Activated CD4-positive, alpha-beta T cell treated with anti-CD3 and anti-CD28 coated beads, Interleukin-2, amount 10 ng/mL, durations not matched to agents 7 days and 5 days (primary cell): Measurements from ENCODE around the gene ZDHHC8. TPM values are rescaled to one million over a fixed set of nuclear protein-coding genes. Genes with fewer than 3 reads are reported as not detected.

Source experiments
- CTCF ChIA-PET: fragments of 350-600 bp; sonication (Branson Sonifier 250); formaldehyde crosslinking; loops from one replicate; lab custom pipeline; 2021; ENCODE audit warnings: antibody characterized with exemption; lab: Charles Lee
- POLR2A ChIA-PET: fragments of 350-600 bp; sonication (Branson Sonifier 250); formaldehyde crosslinking; loops from one replicate; lab custom pipeline; 2021; ENCODE audit warnings: antibody characterized with exemption; lab: Charles Lee
- DNase-seq: peaks from one replicate; pipeline ENCODE4 v3.0.0-alpha.2; 2020
- H3K27ac Mint-ChIP-seq: one replicate; pipeline ENCODE4 v1.8.0; 2021; ENCODE audit warnings: mild to moderate bottlenecking, moderate library complexity, mixed read lengths
- H3K27me3 Mint-ChIP-seq: one replicate; pipeline ENCODE4 v1.8.0; 2021; ENCODE audit warnings: mixed read lengths
- H3K36me3 Mint-ChIP-seq: one replicate; pipeline ENCODE4 v1.8.0; 2021; ENCODE audit warnings: low read depth, mixed read lengths
- H3K4me1 Mint-ChIP-seq: one replicate; pipeline ENCODE4 v1.8.0; 2021; ENCODE audit warnings: mixed read lengths
- H3K4me3 Mint-ChIP-seq: one replicate; pipeline ENCODE4 v1.8.0; 2021; ENCODE audit warnings: mild to moderate bottlenecking, moderate library complexity, mixed read lengths
- H3K9me3 Mint-ChIP-seq: one replicate; pipeline ENCODE4 v1.8.0; 2021; ENCODE audit warnings: mixed read lengths
- total RNA-seq, 2 experiments: library from RNA; stranded (reverse); gene quantifications; one replicate each; pipeline ENCODE4 v1.2.3, GENCODE V29; 2021

ZDHHC8 gene
- total RNA-seq, 2 experiments from 2014 or later = 57.9 to 58.9 TPM

GRCh38 chr22:20181194-20181883, 49.7 kb downstream of the ZDHHC8 start:
- DNase-seq = no peak
- Mint-ChIP-seq H3K27me3 (no peaks in the 10 kb centered on the region), H3K9me3 (no peaks in the 10 kb centered on the region), H3K4me1 (no peaks in the 10 kb centered on the region), H3K36me3 (no peaks in the 10 kb centered on the region), H3K4me3 (no peak overlapping the region), H3K27ac (no peak overlapping the region)
- CTCF ChIA-PET = interaction anchor here (0.6 kb wide), 1 partner anchor 350 kb away, joined by 5 read pairs; no protein-coding TSS in a partner anchor
- POLR2A ChIA-PET = no interaction called here

GRCh38 chr22:20181884-20182236, 50.3 kb downstream of the ZDHHC8 start:
- H3K36me3 Mint-ChIP-seq = no peaks in the 10 kb centered on the region
- no peaks in the 10 kb centered on the region for H3K4me1 Mint-ChIP-seq
- DNase-seq = no peak
- no peaks in the 10 kb centered on the region for H3K27me3 Mint-ChIP-seq
- ChIA-PET POLR2A (no interaction called here), CTCF (interaction anchor here (0.6 kb wide), 2 partner anchors 63 to 351 kb away, joined by 3 to 5 read pairs; no protein-coding TSS in a partner anchor)
- no peak overlapping the region for H3K4me3 Mint-ChIP-seq
- peak overlapping the region; percentile 41 for H3K27ac Mint-ChIP-seq
- H3K9me3 Mint-ChIP-seq = no peaks in the 10 kb centered on the region

GRCh38 chr22:20182365-20182764, 50.8 kb downstream of the ZDHHC8 start:
- DNase-seq = no peak
- Mint-ChIP-seq H3K9me3 (no peaks in the 10 kb centered on the region), H3K27me3 (no peaks in the 10 kb centered on the region), H3K27ac (no peak overlapping the region), H3K36me3 (no peaks in the 10 kb centered on the region), H3K4me1 (no peaks in the 10 kb centered on the region), H3K4me3 (no peak overlapping the region)
- ChIA-PET POLR2A (no interaction called here), CTCF (interaction anchor here (0.6 kb wide), 1 partner anchor 63 kb away, joined by 3 read pairs; no protein-coding TSS in a partner anchor)

- no peaks in the 10 kb centered on the region for H3K36me3 Mint-ChIP-seq
- no peak for DNase-seq
Observed at GRCh38 chr22:20183101-20183500, 51.5 kb downstream of the ZDHHC8 start.

GRCh38 chr22:20183823-20184222, 52.2 kb downstream of the ZDHHC8 start:
- no peak for DNase-seq
- ChIA-PET CTCF (no interaction called here), POLR2A (no interaction called here)
- Mint-ChIP-seq H3K4me3 (no peak overlapping the region), H3K9me3 (no peaks in the 10 kb centered on the region), H3K4me1 (no peaks in the 10 kb centered on the region), H3K27ac (no peak overlapping the region), H3K27me3 (no peaks in the 10 kb centered on the region), H3K36me3 (no peaks in the 10 kb centered on the region)

More at GRCh38 chr22:20183101-20183500, 51.5 kb downstream of the ZDHHC8 start:
- ChIA-PET CTCF (no interaction called here), POLR2A (no interaction called here)
- Mint-ChIP-seq H3K27ac (no peak overlapping the region), H3K4me1 (no peaks in the 10 kb centered on the region), H3K4me3 (no peak overlapping the region), H3K9me3 (no peaks in the 10 kb centered on the region), H3K27me3 (no peaks in the 10 kb centered on the region)

- Mint-ChIP-seq H3K4me3 (no peak overlapping the region), H3K9me3 (no peaks in the 10 kb centered on the region), H3K36me3 (no peaks in the 10 kb centered on the region), H3K4me1 (no peaks in the 10 kb centered on the region), H3K27ac (no peak overlapping the region), H3K27me3 (no peaks in the 10 kb centered on the region)
- ChIA-PET POLR2A (no interaction called here), CTCF (no interaction called here)
- no peak for DNase-seq
Observed at GRCh38 chr22:20184501-20185165, 53.0 kb downstream of the ZDHHC8 start.

GRCh38 chr22:20185750-20186149, 54.1 kb downstream of the ZDHHC8 start:
- Mint-ChIP-seq H3K4me3 (no peak overlapping the region), H3K4me1 (no peaks in the 10 kb centered on the region), H3K27ac (no peak overlapping the region), H3K36me3 (no peaks in the 10 kb centered on the region), H3K27me3 (no peaks in the 10 kb centered on the region), H3K9me3 (no peaks in the 10 kb centered on the region)
- DNase-seq = no peak
- POLR2A ChIA-PET = no interaction called here
- CTCF ChIA-PET = no interaction called here

GRCh38 chr22:20186183-20186870, 54.7 kb downstream of the ZDHHC8 start:
- H3K27ac Mint-ChIP-seq = no peak overlapping the region
- no peaks in the 10 kb centered on the region for H3K9me3 Mint-ChIP-seq
- no peaks in the 10 kb centered on the region for H3K27me3 Mint-ChIP-seq
- ChIA-PET POLR2A (no interaction called here), CTCF (interaction anchor here (1.1 kb wide), 1 partner anchor 15 kb away, joined by 3 read pairs; no protein-coding TSS in a partner anchor)
- DNase-seq = no peak
- no peaks in the 10 kb centered on the region for H3K36me3 Mint-ChIP-seq
- H3K4me1 Mint-ChIP-seq = no peaks in the 10 kb centered on the region
- H3K4me3 Mint-ChIP-seq = no peak overlapping the region

- ChIA-PET CTCF (interaction anchor here (1.1 kb wide), 1 partner anchor 15 kb away, joined by 3 read pairs; no protein-coding TSS in a partner anchor), POLR2A (no interaction called here)
Observed at GRCh38 chr22:20186871-20187546, 55.4 kb downstream of the ZDHHC8 start.

GRCh38 chr22:20187777-20188566, 56.4 kb downstream of the ZDHHC8 start:
- Mint-ChIP-seq H3K27me3 (no peaks in the 10 kb centered on the region), H3K9me3 (no peaks in the 10 kb centered on the region), H3K4me3 (no peak overlapping the region), H3K4me1 (no peaks in the 10 kb centered on the region), H3K27ac (no peak overlapping the region), H3K36me3 (no peaks in the 10 kb centered on the region)
- CTCF ChIA-PET = interaction anchor here (1.1 kb wide), 1 partner anchor 16 kb away, joined by 3 read pairs; no protein-coding TSS in a partner anchor
- DNase-seq = no peak
- POLR2A ChIA-PET = no interaction called here

More at GRCh38 chr22:20186871-20187546, 55.4 kb downstream of the ZDHHC8 start:
- Mint-ChIP-seq H3K27ac (no peak overlapping the region), H3K4me1 (no peaks in the 10 kb centered on the region), H3K27me3 (no peaks in the 10 kb centered on the region), H3K36me3 (no peaks in the 10 kb centered on the region), H3K4me3 (no peak overlapping the region), H3K9me3 (no peaks in the 10 kb centered on the region)
- DNase-seq = no peak

GRCh38 chr22:20188567-20188877, 56.9 kb downstream of the ZDHHC8 start:
- ChIA-PET CTCF (no interaction called here), POLR2A (no interaction called here)
- DNase-seq = no peak
- H3K36me3 Mint-ChIP-seq = no peaks in the 10 kb centered on the region
- no peak overlapping the region for H3K4me3 Mint-ChIP-seq
- H3K27me3 Mint-ChIP-seq = no peaks in the 10 kb centered on the region
- no peaks in the 10 kb centered on the region for H3K9me3 Mint-ChIP-seq
- H3K27ac Mint-ChIP-seq = no peak overlapping the region
- H3K4me1 Mint-ChIP-seq = no peaks in the 10 kb centered on the region

GRCh38 chr22:20191000-20191515, 59.5 kb downstream of the ZDHHC8 start:
- POLR2A ChIA-PET = no interaction called here

More at GRCh38 chr22:20191000-20191515, 59.5 kb downstream of the ZDHHC8 start:
- Mint-ChIP-seq H3K4me3 (no peak overlapping the region), H3K27ac (no peak overlapping the region), H3K36me3 (no peaks in the 10 kb centered on the region), H3K27me3 (no peaks in the 10 kb centered on the region), H3K4me1 (no peaks in the 10 kb centered on the region), H3K9me3 (no peaks in the 10 kb centered on the region)
- CTCF ChIA-PET = no interaction called here
- no peak for DNase-seq
